ENCODE measurements around the gene CTSL.

DNA sequence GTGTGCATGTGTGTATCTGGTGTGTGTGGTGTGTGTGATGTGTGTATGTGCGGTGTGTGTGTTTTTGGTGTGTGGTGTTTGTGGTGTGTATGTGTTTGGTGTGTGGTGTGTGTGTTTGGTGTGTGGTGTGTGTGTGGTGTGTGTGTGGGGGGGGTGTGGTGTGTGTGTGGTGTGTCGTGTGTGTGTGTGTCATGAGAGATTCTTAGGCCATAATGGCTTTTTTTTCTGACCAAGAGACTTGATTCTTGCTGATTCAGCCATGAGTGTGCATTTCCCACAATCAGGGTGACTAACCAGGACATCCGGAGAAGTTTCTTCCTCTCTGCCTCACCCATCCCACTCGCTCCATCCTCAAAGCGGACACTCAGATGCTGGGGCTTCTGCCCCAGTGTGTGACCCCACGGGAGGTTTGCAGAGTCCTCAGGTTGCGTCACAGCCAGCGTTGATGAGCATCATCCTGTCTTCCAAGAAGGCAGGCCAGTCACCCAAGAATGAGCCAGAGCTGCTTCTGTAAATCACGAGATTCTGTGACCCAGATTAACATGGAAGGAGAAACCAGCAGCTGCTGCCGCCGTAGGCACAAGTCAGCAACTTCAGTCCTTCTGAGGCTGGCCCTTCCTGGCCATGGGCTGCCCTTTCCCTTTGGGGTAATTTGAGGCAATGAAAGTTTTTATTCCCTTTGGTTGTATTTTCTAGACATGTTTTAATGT, 12.5 kb upstream of the CTSL start:
- TF ChIP-seq, protein P1, sequence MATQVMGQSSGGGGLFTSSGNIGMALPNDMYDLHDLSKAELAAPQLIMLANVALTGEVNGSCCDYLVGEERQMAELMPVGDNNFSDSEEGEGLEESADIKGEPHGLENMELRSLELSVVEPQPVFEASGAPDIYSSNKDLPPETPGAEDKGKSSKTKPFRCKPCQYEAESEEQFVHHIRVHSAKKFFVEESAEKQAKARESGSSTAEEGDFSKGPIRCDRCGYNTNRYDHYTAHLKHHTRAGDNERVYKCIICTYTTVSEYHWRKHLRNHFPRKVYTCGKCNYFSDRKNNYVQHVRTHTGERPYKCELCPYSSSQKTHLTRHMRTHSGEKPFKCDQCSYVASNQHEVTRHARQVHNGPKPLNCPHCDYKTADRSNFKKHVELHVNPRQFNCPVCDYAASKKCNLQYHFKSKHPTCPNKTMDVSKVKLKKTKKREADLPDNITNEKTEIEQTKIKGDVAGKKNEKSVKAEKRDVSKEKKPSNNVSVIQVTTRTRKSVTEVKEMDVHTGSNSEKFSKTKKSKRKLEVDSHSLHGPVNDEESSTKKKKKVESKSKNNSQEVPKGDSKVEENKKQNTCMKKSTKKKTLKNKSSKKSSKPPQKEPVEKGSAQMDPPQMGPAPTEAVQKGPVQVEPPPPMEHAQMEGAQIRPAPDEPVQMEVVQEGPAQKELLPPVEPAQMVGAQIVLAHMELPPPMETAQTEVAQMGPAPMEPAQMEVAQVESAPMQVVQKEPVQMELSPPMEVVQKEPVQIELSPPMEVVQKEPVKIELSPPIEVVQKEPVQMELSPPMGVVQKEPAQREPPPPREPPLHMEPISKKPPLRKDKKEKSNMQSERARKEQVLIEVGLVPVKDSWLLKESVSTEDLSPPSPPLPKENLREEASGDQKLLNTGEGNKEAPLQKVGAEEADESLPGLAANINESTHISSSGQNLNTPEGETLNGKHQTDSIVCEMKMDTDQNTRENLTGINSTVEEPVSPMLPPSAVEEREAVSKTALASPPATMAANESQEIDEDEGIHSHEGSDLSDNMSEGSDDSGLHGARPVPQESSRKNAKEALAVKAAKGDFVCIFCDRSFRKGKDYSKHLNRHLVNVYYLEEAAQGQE (IDR thresholded peaks at IDR 0.05; ENCODE audit: borderline replicate concordance in 1 of 2, low read depth in 1 of 2, low read length in 2 of 2): no peak
- TF ChIP-seq ZBTB7A (CRISPR knock-in tag; IDR thresholded peaks at IDR 0.05) (no peak), STAG1 (CRISPR knock-in tag; IDR thresholded peaks at IDR 0.05) (no peak), SP4 (CRISPR knock-in tag; IDR thresholded peaks at IDR 0.05) (no peak), ZBTB3 (CRISPR knock-in tag; IDR thresholded peaks at IDR 0.05; ENCODE audit: borderline replicate concordance, low read depth) (no peak), POLR2AphosphoS5 (IDR thresholded peaks at IDR 0.05; ENCODE audit: low read depth, low read length) (no peak), ZNF296 (CRISPR knock-in tag; conservative IDR thresholded peaks at IDR 0.05) (no peak), ESRRA (CRISPR knock-in tag; IDR thresholded peaks at IDR 0.05; ENCODE audit: low read depth) (no peak), ZNF75D (CRISPR knock-in tag; IDR thresholded peaks at IDR 0.05; ENCODE audit: borderline replicate concordance) (no peak)
- TF ChIP-seq, protein P2, sequence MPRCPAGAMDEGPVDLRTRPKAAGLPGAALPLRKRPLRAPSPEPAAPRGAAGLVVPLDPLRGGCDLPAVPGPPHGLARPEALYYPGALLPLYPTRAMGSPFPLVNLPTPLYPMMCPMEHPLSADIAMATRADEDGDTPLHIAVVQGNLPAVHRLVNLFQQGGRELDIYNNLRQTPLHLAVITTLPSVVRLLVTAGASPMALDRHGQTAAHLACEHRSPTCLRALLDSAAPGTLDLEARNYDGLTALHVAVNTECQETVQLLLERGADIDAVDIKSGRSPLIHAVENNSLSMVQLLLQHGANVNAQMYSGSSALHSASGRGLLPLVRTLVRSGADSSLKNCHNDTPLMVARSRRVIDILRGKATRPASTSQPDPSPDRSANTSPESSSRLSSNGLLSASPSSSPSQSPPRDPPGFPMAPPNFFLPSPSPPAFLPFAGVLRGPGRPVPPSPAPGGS (CRISPR knock-in tag; IDR thresholded peaks at IDR 0.05): no peak
